Measurements from ENCODE around the gene FAM156A.

DNA sequence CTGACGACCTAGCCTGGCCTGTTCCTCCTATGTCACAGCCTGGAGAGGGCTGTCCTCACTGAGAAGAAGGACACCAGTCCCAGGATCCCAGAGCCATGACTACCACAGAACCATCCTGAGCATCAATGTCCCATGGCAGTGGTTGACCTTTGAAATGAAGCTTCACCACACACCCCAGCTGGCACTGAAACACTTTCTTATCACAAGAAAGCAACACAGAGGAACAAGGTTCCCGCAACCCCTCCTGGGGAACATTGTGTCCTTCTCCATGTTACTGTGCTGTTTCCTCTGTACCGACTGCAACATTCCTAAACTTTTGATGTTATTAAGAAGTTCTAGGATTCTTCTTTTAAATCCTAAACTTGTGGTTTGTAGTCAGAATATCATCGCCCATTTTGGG, 21.2 kb upstream of the FAM156A start:
- TF ChIP-seq, protein P1, sequence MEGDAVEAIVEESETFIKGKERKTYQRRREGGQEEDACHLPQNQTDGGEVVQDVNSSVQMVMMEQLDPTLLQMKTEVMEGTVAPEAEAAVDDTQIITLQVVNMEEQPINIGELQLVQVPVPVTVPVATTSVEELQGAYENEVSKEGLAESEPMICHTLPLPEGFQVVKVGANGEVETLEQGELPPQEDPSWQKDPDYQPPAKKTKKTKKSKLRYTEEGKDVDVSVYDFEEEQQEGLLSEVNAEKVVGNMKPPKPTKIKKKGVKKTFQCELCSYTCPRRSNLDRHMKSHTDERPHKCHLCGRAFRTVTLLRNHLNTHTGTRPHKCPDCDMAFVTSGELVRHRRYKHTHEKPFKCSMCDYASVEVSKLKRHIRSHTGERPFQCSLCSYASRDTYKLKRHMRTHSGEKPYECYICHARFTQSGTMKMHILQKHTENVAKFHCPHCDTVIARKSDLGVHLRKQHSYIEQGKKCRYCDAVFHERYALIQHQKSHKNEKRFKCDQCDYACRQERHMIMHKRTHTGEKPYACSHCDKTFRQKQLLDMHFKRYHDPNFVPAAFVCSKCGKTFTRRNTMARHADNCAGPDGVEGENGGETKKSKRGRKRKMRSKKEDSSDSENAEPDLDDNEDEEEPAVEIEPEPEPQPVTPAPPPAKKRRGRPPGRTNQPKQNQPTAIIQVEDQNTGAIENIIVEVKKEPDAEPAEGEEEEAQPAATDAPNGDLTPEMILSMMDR (conservative IDR thresholded peaks at IDR 0.05; ENCODE audit: low read length), result no peak
- TF ChIP-seq EZH2phosphoT487 (IDR thresholded peaks at IDR 0.05; ENCODE audit: borderline replicate concordance), result no peak

All from Loucy (cell line).